Fibroblast of lung (primary cell): ENCODE results near the gene IWS1.

Experiments
- EZH2 ChIP-seq: IDR thresholded peaks from 2 replicates; pipeline ENCODE4 v1.5.1; 2012; ENCODE audit warnings: low read length, control low read depth, mild to moderate bottlenecking; ENCODE audit errors: missing control alignments
- TF ChIP-seq, protein P1 (sequence below), 2 donors: IDR thresholded peaks in 1 of 2; conservative IDR thresholded peaks in 1 of 2; 1 replicate in 1 of 2; 2 replicates in 1 of 2; pipeline ENCODE4 v1.5.1; 2011 to 2012; ENCODE audit warnings: low read length in 2 of 2, control low read depth in 1 of 2, inconsistent platforms in 1 of 2, low read depth in 1 of 2, mild to moderate bottlenecking in 1 of 2

DNA sequence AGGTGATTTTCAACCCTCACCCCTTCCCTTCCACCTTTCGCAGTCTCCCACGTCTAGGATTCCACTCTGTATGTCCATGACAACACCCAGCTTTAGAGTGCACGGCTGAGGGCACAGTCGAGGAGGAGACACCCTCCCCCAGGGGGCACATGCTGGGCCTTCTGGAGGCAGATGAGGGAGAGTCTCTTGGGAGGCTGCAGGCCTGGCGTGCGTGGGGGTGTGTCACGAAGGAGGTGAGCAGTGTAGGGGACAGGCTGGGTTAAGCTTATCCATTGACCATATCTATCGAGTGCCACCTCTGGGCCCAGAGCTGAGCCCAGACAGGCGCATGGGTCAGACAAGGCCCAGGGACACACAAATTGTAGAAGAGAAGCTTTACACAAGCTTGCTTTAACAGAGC is 89.2 kb downstream of the IWS1 start:
- TF ChIP-seq, protein P1, sequence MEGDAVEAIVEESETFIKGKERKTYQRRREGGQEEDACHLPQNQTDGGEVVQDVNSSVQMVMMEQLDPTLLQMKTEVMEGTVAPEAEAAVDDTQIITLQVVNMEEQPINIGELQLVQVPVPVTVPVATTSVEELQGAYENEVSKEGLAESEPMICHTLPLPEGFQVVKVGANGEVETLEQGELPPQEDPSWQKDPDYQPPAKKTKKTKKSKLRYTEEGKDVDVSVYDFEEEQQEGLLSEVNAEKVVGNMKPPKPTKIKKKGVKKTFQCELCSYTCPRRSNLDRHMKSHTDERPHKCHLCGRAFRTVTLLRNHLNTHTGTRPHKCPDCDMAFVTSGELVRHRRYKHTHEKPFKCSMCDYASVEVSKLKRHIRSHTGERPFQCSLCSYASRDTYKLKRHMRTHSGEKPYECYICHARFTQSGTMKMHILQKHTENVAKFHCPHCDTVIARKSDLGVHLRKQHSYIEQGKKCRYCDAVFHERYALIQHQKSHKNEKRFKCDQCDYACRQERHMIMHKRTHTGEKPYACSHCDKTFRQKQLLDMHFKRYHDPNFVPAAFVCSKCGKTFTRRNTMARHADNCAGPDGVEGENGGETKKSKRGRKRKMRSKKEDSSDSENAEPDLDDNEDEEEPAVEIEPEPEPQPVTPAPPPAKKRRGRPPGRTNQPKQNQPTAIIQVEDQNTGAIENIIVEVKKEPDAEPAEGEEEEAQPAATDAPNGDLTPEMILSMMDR (conservative IDR thresholded peaks at IDR 0.05 in 1 of 2, IDR thresholded peaks at IDR 0.05 in 1 of 2; ENCODE audit: low read depth in 1 of 2, low read length in 2 of 2): no peak
- no peak for TF ChIP-seq EZH2
